ENCODE data around the gene AASS.

AASS gene

GRCh38 chr7:122068046-122068445, 76.0 kb downstream of the AASS start:
- Histone ChIP-seq H3K36me3 (ENCODE audit: control insufficient read depth in 2 of 2, insufficient read depth in 1 of 2, low read length in 2 of 2) (no peaks in the 10 kb centered on the region), H3K4me3 (ENCODE audit: low read depth, low read length) (no peak overlapping the region), H3K27ac (ENCODE audit: extremely low read depth, low read depth, low read length) (no peak overlapping the region), H3K9me3 (ENCODE audit: control insufficient read depth, insufficient read depth, low read depth, low read length) (no peaks in the 10 kb centered on the region), H3K4me1 (ENCODE audit: control insufficient read depth, insufficient read depth, low read length) (no peaks in the 10 kb centered on the region)
- CTCF ChIA-PET: interaction anchor here (1.1 kb wide), 1 partner anchor 25 kb away, joined by 3 read pairs; no protein-coding TSS in a partner anchor
- POLR2A ChIA-PET: no interaction called here
- TF ChIP-seq ZNF23 (tag by site-specific recombination; IDR thresholded peaks at IDR 0.05; ENCODE audit: borderline replicate concordance) (no peak), MZF1 (tag by site-specific recombination; IDR thresholded peaks at IDR 0.05; ENCODE audit: borderline replicate concordance) (no peak), OSR2 (tag by site-specific recombination; IDR thresholded peaks at IDR 0.05) (no peak), OVOL3 (tag by site-specific recombination; IDR thresholded peaks at IDR 0.05) (no peak), HOXD13 (CRISPR knock-in tag; IDR thresholded peaks at IDR 0.05; ENCODE audit: borderline replicate concordance) (no peak), ZNF292 (tag by site-specific recombination; IDR thresholded peaks at IDR 0.05; ENCODE audit: borderline replicate concordance, low read depth) (no peak), GLI4 (tag by site-specific recombination; IDR thresholded peaks at IDR 0.05) (no peak), BCL11A (tag by site-specific recombination; IDR thresholded peaks at IDR 0.05; ENCODE audit: low read depth) (no peak), PRDM10 (tag by site-specific recombination; IDR thresholded peaks at IDR 0.05) (no peak), ZNF610 (tag by site-specific recombination; IDR thresholded peaks at IDR 0.05; ENCODE audit: borderline replicate concordance) (no peak), SETDB1 (IDR thresholded peaks at IDR 0.05; ENCODE audit: insufficient read length, low read length) (no peak)

GRCh38 chr7:122067077-122067476, 77.0 kb downstream of the AASS start:
- no peak overlapping the region for H3K4me3 ChIP-seq (ENCODE audit: low read depth, low read length)
- CTCF ChIA-PET: no interaction called here
- H3K9me3 ChIP-seq (ENCODE audit: control insufficient read depth, insufficient read depth, low read depth, low read length): no peaks in the 10 kb centered on the region
- H3K27ac ChIP-seq (ENCODE audit: extremely low read depth, low read depth, low read length): no peak overlapping the region
- H3K36me3 ChIP-seq (ENCODE audit: control insufficient read depth in 2 of 2, insufficient read depth in 1 of 2, low read length in 2 of 2): no peaks in the 10 kb centered on the region
- H3K4me1 ChIP-seq (ENCODE audit: control insufficient read depth, insufficient read depth, low read length): no peaks in the 10 kb centered on the region
- POLR2A ChIA-PET: no interaction called here
- TF ChIP-seq ZNF670 (tag by site-specific recombination; IDR thresholded peaks at IDR 0.05; ENCODE audit: low read depth) (no peak), ZNF473 (tag by site-specific recombination; IDR thresholded peaks at IDR 0.05) (no peak), ZNF146 (tag by site-specific recombination; IDR thresholded peaks at IDR 0.05) (no peak), PRDM6 (tag by site-specific recombination; IDR thresholded peaks at IDR 0.05) (no peak), ZNF626 (tag by site-specific recombination; IDR thresholded peaks at IDR 0.05) (no peak), ZNF560 (tag by site-specific recombination; IDR thresholded peaks at IDR 0.05; ENCODE audit: borderline replicate concordance) (no peak), PRDM4 (tag by site-specific recombination; IDR thresholded peaks at IDR 0.05) (no peak), HIC1 (tag by site-specific recombination; IDR thresholded peaks at IDR 0.05) (no peak), ZNF580 (tag by site-specific recombination; IDR thresholded peaks at IDR 0.05) (no peak), ZNF354C (tag by site-specific recombination; IDR thresholded peaks at IDR 0.05; ENCODE audit: borderline replicate concordance, low read depth) (no peak), ZNF239 (tag by site-specific recombination; IDR thresholded peaks at IDR 0.05) (no peak), ZNF513 (tag by site-specific recombination; IDR thresholded peaks at IDR 0.05) (no peak), ZNF266 (tag by site-specific recombination; IDR thresholded peaks at IDR 0.05; ENCODE audit: low read depth) (no peak)
